HG03571 (cell line): Measurements from ENCODE around the gene MYBPC2.
"Not testable (repeated sequence)": the region's sequence is repeated elsewhere in the genome, so short reads cannot be mapped to it uniquely, and the experiment has no call there.

Experiments
- ATAC-seq: cut with Tn5 transposase; IDR thresholded peaks from one replicate; pipeline ENCODE4 v1.9.1; 2021; ENCODE audit not compliant: unreplicated experiment

MYBPC2 gene

GRCh38 chr19:50457300-50457699, 24.6 kb downstream of the MYBPC2 start:
- ATAC-seq = no peak

GRCh38 chr19:50458396-50459066, 25.8 kb downstream of the MYBPC2 start:
- no peak for ATAC-seq

GRCh38 chr19:50459067-50459456, 26.4 kb downstream of the MYBPC2 start:
- no peak for ATAC-seq

- no peak for ATAC-seq
These were observed 26.9 kb downstream of the MYBPC2 start for GRCh38 chr19:50459638-50460037.

GRCh38 chr19:50460161-50460765, 27.6 kb downstream of the MYBPC2 start:
- peak; percentile 48 for ATAC-seq

GRCh38 chr19:50461066-50461875, 28.6 kb downstream of the MYBPC2 start:
- ATAC-seq = no peak

GRCh38 chr19:50462970-50463369, 30.3 kb downstream of the MYBPC2 start:
- ATAC-seq = no peak

GRCh38 chr19:50464348-50464747, 31.7 kb downstream of the MYBPC2 start:
- ATAC-seq = no peak

- no peak for ATAC-seq
These were observed 32.3 kb downstream of the MYBPC2 start for GRCh38 chr19:50465000-50465399.

GRCh38 chr19:50465986-50466705, 33.5 kb downstream of the MYBPC2 start:
- no peak for ATAC-seq

GRCh38 chr19:50466706-50467039, 34.0 kb downstream of the MYBPC2 start:
- ATAC-seq = no peak

- ATAC-seq = no peak
These were observed 34.9 kb downstream of the MYBPC2 start for GRCh38 chr19:50467566-50467965.

- ATAC-seq = no peak
These were observed 36.1 kb downstream of the MYBPC2 start for GRCh38 chr19:50468818-50469217.

- not testable (repeated sequence) for ATAC-seq
These were observed 40.6 kb downstream of the MYBPC2 start for GRCh38 chr19:50473336-50473735.

GRCh38 chr19:50475101-50475568, 42.4 kb downstream of the MYBPC2 start:
- no peak for ATAC-seq

- peak; percentile 5 for ATAC-seq
These were observed 43.1 kb downstream of the MYBPC2 start for GRCh38 chr19:50475736-50476223.

- peak; percentile 78 for ATAC-seq
These were observed 43.7 kb downstream of the MYBPC2 start, which contains the start of the genes EMC10 and GARIN5A for GRCh38 chr19:50476224-50476906. EMC10 (plus strand) TSS chr19:50476507; CDS start chr19:50476545, 38 bp downstream. GARIN5A (minus strand) TSS chr19:50476848; CDS start chr19:50476388, 460 bp downstream.

GRCh38 chr19:50476907-50477238, 44.2 kb downstream of the MYBPC2 start:
- ATAC-seq = no peak

GRCh38 chr19:50477751-50478515, 45.2 kb downstream of the MYBPC2 start:
- no peak for ATAC-seq
